RWPE1 (cell line): ENCODE measurements around the gene SV2B.

Experiments
- CTCF ChIA-PET: fragments of 350-600 bp; sonication (Branson Sonifier 250); formaldehyde crosslinking; extraction: SDS; loops from one replicate; lab custom pipeline; 2021; lab: Yijun Ruan, JAX
- POLR2A ChIA-PET: fragments of 400-600 bp; formaldehyde crosslinking; extraction: SDS; loops from one replicate; lab custom pipeline; 2020; ENCODE audit warnings: antibody characterized with exemption; ENCODE audit not compliant: low non-redundant PET; lab: Yijun Ruan, JAX
- DNase-seq: peaks from one replicate; pipeline ENCODE4 v3.0.0; 2012; ENCODE audit warnings: low spot score
- H3K27ac ChIP-seq: fragments of 450-650 bp; 2 replicates; pipeline ENCODE4 v1.5.1; 2017
- CTCF ChIP-seq: fragments of 450-650 bp; conservative IDR thresholded peaks from 2 replicates; pipeline ENCODE4 v1.5.1; 2017; ENCODE audit warnings: low read depth, mild to moderate bottlenecking

SV2B gene

DNA sequence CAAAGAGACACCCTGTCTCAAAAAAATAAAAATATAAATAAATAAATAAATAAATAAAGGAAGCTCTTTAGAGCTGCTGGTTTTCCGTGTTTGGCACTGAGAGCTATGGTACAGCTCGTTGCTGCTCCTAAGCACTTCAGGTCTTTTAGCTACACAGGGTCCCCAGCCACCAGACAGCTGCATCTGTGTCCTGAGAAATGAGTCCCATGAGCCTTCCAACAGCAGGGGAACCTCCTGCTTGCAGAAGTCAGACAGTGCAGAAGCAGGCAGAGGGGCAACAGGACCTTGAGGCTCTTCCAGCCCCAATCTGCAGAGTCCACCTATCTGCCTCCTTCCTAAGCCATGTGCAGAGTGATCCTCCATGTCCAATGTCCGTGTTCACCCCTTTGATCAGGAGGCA is 159.0 kb downstream of the SV2B start:
- no peak for DNase-seq
- no peak for TF ChIP-seq CTCF
- CTCF ChIA-PET, result interaction anchor here (0.5 to 0.6 kb wide), 2 partner anchors 11 to 301 kb away, joined by 3 read pairs; no protein-coding TSS in a partner anchor
- POLR2A ChIA-PET, result no interaction called here
- no peak overlapping the region for H3K27ac ChIP-seq

GRCh38 chr15:91261345-91261744 is 161.3 kb downstream of the SV2B start:
- H3K27ac ChIP-seq, result no peak overlapping the region
- no peak for TF ChIP-seq CTCF
- DNase-seq, result no peak
- ChIA-PET POLR2A (no interaction called here), CTCF (no interaction called here)

- H3K27ac ChIP-seq, result peak overlapping the region; percentile 60
- CTCF ChIA-PET, result interaction anchor here (1.5 kb wide), 1 partner anchor 208 kb away, joined by 10 read pairs; no protein-coding TSS in a partner anchor
- DNase-seq, result peak; percentile 59
- TF ChIP-seq CTCF, result no peak
- POLR2A ChIA-PET, result no interaction called here
Measured at GRCh38 chr15:91263632-91264531, 163.8 kb downstream of the SV2B start.

DNA sequence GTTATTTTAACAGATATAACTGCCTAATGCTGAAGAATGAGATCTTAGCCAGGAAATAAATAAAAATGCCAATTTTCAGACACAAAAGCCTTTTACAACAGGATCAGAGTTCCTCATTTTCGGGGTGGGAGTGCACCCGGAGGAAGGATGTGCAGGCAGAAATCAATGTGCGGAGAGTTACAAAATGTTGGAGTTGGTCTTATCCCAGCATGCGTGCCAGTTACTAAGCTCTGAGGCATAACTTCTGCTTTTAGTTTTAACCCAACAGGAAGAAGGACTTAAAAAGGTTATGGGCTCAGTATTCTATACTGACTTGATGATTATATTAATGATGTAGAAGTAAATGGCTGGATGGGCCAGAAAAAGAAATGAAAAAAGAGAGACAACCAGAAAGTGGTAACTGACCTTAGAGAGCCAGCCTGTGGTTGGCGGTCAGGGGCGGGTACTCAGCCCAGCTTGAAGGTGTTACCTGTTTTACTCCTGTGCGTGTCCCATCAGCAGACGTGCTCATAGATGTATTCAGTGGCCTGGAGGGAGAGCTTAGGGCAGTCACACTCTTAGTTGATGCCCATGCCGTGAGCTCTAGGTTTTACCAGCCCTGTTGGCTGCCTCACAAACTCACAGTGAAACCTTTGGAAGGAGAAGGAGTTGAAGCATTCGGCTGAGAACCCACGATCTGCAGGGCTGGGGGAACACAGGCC is 164.7 kb downstream of the SV2B start:
- TF ChIP-seq CTCF, result no peak
- POLR2A ChIA-PET, result no interaction called here

GRCh38 chr15:91265416-91265940 is 165.4 kb downstream of the SV2B start:
- CTCF ChIA-PET, result interaction anchor here (0.6 kb wide), 1 partner anchor 18 kb away, joined by 4 read pairs; no protein-coding TSS in a partner anchor
- DNase-seq, result no peak
- no peak overlapping the region for H3K27ac ChIP-seq

More for the DNA sequence above, 164.7 kb downstream of the SV2B start:
- H3K27ac ChIP-seq, result no peak overlapping the region
- CTCF ChIA-PET, result interaction anchor here (1.5 kb wide), 1 partner anchor 209 kb away, joined by 10 read pairs; no protein-coding TSS in a partner anchor
- DNase-seq, result no peak

More at GRCh38 chr15:91265416-91265940, 165.4 kb downstream of the SV2B start:
- POLR2A ChIA-PET, result no interaction called here
- TF ChIP-seq CTCF, result no peak
